Measurements from ENCODE around the gene ADGRL2.

Gene ADGRL2

GRCh38 chr1:81800695-81801650 is at the start of gene ADGRL2:
ADGRL2 (plus strand) TSS chr1:81800934; CDS start chr1:81836985, 36,051 bp downstream.
- DNase-seq (ENCODE audit: low spot score) = peak; percentile 64

- DNase-seq (ENCODE audit: low spot score) = no peak
Observed at GRCh38 chr1:81752840-81753239, 47.9 kb upstream of the ADGRL2 start.

- no peak for DNase-seq (ENCODE audit: low spot score)
Observed at GRCh38 chr1:81754424-81754823, 46.3 kb upstream of the ADGRL2 start.

- DNase-seq (ENCODE audit: low spot score) = no peak
Observed at GRCh38 chr1:81756872-81757271, 43.9 kb upstream of the ADGRL2 start.

- no peak for DNase-seq (ENCODE audit: low spot score)
Observed at GRCh38 chr1:81757398-81758020, 43.2 kb upstream of the ADGRL2 start.

GRCh38 chr1:81758181-81758580 is 42.6 kb upstream of the ADGRL2 start:
- no peak for DNase-seq (ENCODE audit: low spot score)

- no peak for DNase-seq (ENCODE audit: low spot score)
Observed at GRCh38 chr1:81760477-81761097, 40.1 kb upstream of the ADGRL2 start.

GRCh38 chr1:81775510-81775909 is 25.2 kb upstream of the ADGRL2 start:
- no peak for DNase-seq (ENCODE audit: low spot score)

- DNase-seq (ENCODE audit: low spot score) = no peak
Observed at GRCh38 chr1:81780705-81781454, 19.9 kb upstream of the ADGRL2 start.

GRCh38 chr1:81781749-81782148 is 19.0 kb upstream of the ADGRL2 start:
- DNase-seq (ENCODE audit: low spot score) = no peak

- no peak for DNase-seq (ENCODE audit: low spot score)
Observed at GRCh38 chr1:81792184-81792583, 8.6 kb upstream of the ADGRL2 start.

GRCh38 chr1:81797701-81798100 is 3.0 kb upstream of the ADGRL2 start:
- DNase-seq (ENCODE audit: low spot score) = no peak

- peak; percentile 36 for DNase-seq (ENCODE audit: low spot score)
Observed at GRCh38 chr1:81799939-81800694, 617 bp upstream of the ADGRL2 start.

- DNase-seq (ENCODE audit: low spot score) = peak; percentile 22
Observed at GRCh38 chr1:81801651-81802456, 1.1 kb downstream of the ADGRL2 start.

GRCh38 chr1:81802457-81802706 is 1.6 kb downstream of the ADGRL2 start:
- DNase-seq (ENCODE audit: low spot score) = no peak

GRCh38 chr1:81802707-81803430 is 2.1 kb downstream of the ADGRL2 start:
- DNase-seq (ENCODE audit: low spot score) = peak; percentile 26

GRCh38 chr1:81803431-81804110 is 2.8 kb downstream of the ADGRL2 start:
- DNase-seq (ENCODE audit: low spot score) = peak; percentile 17

GRCh38 chr1:81804312-81804711 is 3.6 kb downstream of the ADGRL2 start:
- DNase-seq (ENCODE audit: low spot score) = no peak
